ENCODE measurements around the gene MT1HL1.
"Not testable (repeated sequence)": the region's sequence is repeated elsewhere in the genome, so short reads cannot be mapped to it uniquely, and the experiment has no call there.

Gene MT1HL1

DNA sequence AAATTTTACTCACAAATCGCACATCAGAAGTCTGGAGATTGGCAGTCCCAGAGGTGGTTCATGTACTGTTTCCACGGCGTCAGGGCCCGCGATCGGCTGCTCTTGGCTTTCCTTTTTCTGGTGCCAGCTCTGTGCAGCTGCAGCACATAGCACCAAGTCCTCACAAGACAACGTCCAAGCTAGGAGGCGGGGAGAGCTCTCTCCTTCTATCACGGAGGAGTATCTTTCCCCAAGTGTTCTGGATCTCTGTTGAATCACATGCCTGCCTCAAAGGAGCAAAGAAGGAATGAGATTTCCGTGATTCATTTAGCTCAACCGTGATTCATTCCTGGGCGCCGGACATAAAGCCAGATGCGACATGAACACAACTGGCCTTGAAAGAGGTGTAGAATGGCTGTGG is 25.5 kb downstream of the MT1HL1 start:
- no peak for DNase-seq
- H3K27me3 ChIP-seq: no peaks in the 10 kb centered on the region
- H3K9me3 ChIP-seq: no peaks in the 10 kb centered on the region
- H3K27ac ChIP-seq: no peak overlapping the region
- H3K4me1 ChIP-seq: peaks cover 0 to 26% (median 2%) of the 10 kb centered on the region in 4 donors
- no peaks in the 10 kb centered on the region for H3K36me3 ChIP-seq
- H3K4me3 ChIP-seq: no peak overlapping the region
- TF ChIP-seq, protein P1, sequence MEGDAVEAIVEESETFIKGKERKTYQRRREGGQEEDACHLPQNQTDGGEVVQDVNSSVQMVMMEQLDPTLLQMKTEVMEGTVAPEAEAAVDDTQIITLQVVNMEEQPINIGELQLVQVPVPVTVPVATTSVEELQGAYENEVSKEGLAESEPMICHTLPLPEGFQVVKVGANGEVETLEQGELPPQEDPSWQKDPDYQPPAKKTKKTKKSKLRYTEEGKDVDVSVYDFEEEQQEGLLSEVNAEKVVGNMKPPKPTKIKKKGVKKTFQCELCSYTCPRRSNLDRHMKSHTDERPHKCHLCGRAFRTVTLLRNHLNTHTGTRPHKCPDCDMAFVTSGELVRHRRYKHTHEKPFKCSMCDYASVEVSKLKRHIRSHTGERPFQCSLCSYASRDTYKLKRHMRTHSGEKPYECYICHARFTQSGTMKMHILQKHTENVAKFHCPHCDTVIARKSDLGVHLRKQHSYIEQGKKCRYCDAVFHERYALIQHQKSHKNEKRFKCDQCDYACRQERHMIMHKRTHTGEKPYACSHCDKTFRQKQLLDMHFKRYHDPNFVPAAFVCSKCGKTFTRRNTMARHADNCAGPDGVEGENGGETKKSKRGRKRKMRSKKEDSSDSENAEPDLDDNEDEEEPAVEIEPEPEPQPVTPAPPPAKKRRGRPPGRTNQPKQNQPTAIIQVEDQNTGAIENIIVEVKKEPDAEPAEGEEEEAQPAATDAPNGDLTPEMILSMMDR (IDR thresholded peaks at IDR 0.05): no peak
- intact Hi-C loops (cut with DNase I; ENCODE audit: low total_unique reads): no loop called here

DNA sequence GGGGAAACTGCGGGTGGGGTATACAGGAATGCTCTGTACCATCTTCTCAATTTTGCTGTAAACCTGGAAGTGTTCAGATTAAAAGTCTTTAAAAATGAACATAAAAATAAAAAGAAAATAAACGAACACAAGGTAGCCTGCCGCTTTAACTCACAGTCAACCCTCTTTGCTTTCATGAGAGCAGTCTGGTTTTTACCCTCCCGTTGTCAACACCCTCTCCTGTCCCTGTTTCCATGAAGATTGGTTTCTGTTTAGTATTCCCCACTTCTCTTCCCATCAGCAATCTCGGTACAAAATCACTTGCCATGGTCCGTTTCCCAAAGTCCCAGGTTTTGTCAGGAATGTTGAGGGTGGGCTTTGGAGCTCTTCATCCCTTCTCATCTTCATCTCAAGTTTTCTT is 28.8 kb downstream of the MT1HL1 start:
- DNase-seq: no peak
- TF ChIP-seq, protein P1 (IDR thresholded peaks at IDR 0.05): no peak
- H3K4me3 ChIP-seq: no peak overlapping the region
- no peaks in the 10 kb centered on the region for H3K9me3 ChIP-seq
- H3K27me3 ChIP-seq: no peaks in the 10 kb centered on the region
- H3K36me3 ChIP-seq: no peaks in the 10 kb centered on the region
- H3K27ac ChIP-seq: no peak overlapping the region
- intact Hi-C loops (cut with DNase I; ENCODE audit: low total_unique reads): no loop called here
- H3K4me1 ChIP-seq: peaks cover 0 to 13% (median under 1%) of the 10 kb centered on the region in 4 donors

GRCh38 chr1:236974025-236974424 is 30.2 kb downstream of the MT1HL1 start:
- H3K4me1 ChIP-seq; intact Hi-C loops (cut with DNase I; ENCODE audit: low total_unique reads): not testable (repeated sequence)

DNA sequence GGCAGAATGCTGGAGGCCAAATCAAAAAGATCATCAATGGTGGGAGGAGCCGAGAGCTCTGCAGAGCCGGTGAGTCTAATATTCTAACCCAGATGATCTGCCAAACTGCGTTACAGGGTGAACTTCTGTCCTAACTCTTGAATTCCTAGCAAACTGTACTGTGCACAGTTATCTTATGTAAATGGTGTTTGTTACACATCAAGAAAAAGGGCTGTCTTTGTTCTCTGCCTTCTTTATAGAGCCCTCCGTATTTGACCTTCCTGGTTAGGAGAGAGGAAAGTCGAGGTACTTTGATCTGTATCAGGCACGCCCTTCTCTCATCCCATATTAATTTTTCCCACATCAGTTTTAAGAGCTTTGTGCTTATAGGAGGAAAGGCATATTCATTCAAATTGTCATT is 37.6 kb downstream of the MT1HL1 start:
- Histone ChIP-seq H3K4me1 (no peaks in the 10 kb centered on the region), H3K4me3 (no peak overlapping the region), H3K36me3 (no peaks in the 10 kb centered on the region), H3K27me3 (no peaks in the 10 kb centered on the region), H3K27ac (no peak overlapping the region), H3K9me3 (no peaks in the 10 kb centered on the region)
- TF ChIP-seq, protein P1 (IDR thresholded peaks at IDR 0.05): no peak
- intact Hi-C loops (cut with DNase I; ENCODE audit: low total_unique reads): no loop called here
- no peak for DNase-seq

More at GRCh38 chr1:236974025-236974424, 30.2 kb downstream of the MT1HL1 start:
- H3K36me3 ChIP-seq, H3K9me3 ChIP-seq, H3K27ac ChIP-seq, H3K4me3 ChIP-seq, H3K27me3 ChIP-seq, DNase-seq: not testable (repeated sequence)

DNA sequence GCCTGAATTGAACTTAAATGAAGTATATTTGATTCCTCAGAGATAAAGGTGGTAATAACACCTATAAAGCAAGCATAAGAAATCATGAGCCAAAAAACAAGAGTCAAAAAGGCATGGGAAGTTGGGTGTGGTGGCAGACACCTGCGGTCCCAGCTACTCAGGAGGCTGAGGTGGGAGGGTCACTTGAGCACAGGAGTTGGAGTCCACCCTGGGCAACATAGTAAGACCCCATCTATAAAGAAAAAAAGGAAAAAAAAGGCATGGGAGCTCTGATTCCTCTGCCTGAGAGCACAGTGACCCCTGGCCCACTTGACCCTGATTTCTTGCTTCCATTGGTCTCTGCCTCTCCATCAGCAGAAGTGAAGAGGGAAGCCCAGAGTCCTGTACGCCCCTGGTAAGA is 40.3 kb downstream of the MT1HL1 start:
- no peak for DNase-seq
- TF ChIP-seq, protein P1 (IDR thresholded peaks at IDR 0.05): no peak
- intact Hi-C loops (cut with DNase I; ENCODE audit: low total_unique reads): no loop called here
- Histone ChIP-seq H3K27ac (no peak overlapping the region), H3K4me3 (no peak overlapping the region), H3K36me3 (no peaks in the 10 kb centered on the region), H3K9me3 (no peaks in the 10 kb centered on the region), H3K27me3 (no peaks in the 10 kb centered on the region), H3K4me1 (no peaks in the 10 kb centered on the region)

GRCh38 chr1:236959112-236959511 is 45.1 kb downstream of the MT1HL1 start:
- H3K9me3 ChIP-seq: no peaks in the 10 kb centered on the region
- no peaks in the 10 kb centered on the region for H3K27me3 ChIP-seq
- peaks cover 0 to under 1% (median 0%) of the 10 kb centered on the region in 4 donors for H3K4me1 ChIP-seq
- H3K4me3 ChIP-seq: no peak overlapping the region
- intact Hi-C loops (cut with DNase I; ENCODE audit: low total_unique reads): no loop called here
- no peak overlapping the region for H3K27ac ChIP-seq
- DNase-seq: no peak
- TF ChIP-seq, protein P1 (IDR thresholded peaks at IDR 0.05): no peak
- H3K36me3 ChIP-seq: no peaks in the 10 kb centered on the region
